GM23338 (cell line): ENCODE measurements around the gene WDR19. TPM values are rescaled to one million over a fixed set of nuclear protein-coding genes. Genes with fewer than 3 reads are reported as not detected.
"Not testable (repeated sequence)": the region's sequence is repeated elsewhere in the genome, so short reads cannot be mapped to it uniquely, and the experiment has no call there.

Source experiments
- ATAC-seq: fragments of 200-7000 bp; cut with Tn5 transposase; 3 replicates; pipeline ENCODE4 v1.9.1; 2020
- DNase-seq: peaks from one replicate; pipeline ENCODE4 v3.0.0-alpha.2; 2015; ENCODE audit warnings: low spot score
- H2AFZ ChIP-seq: fragments of 200-600 bp; sonication (generic); 2 replicates; pipeline ENCODE4 v1.8.0; 2016; ENCODE audit warnings: antibody characterized with exemption, mild to moderate bottlenecking, moderate library complexity
- H3F3A ChIP-seq: fragments of 200-600 bp; sonication (generic); replicated peaks from 2 replicates; pipeline ENCODE4 v1.8.0; 2017; ENCODE audit warnings: antibody characterized with exemption, mixed run types, low read depth
- H3K27ac ChIP-seq: fragments of 200-600 bp; sonication (generic); 2 replicates; pipeline ENCODE4 v1.6.1; 2016; ENCODE audit warnings: low read depth
- H3K27me3 ChIP-seq: fragments of 200-600 bp; sonication (generic); 2 replicates; pipeline ENCODE4 v1.8.0; 2016; ENCODE audit warnings: mild to moderate bottlenecking, mixed run types, moderate library complexity; ENCODE audit not compliant: insufficient read depth
- H3K36me3 ChIP-seq: fragments of 200-600 bp; sonication (generic); 2 replicates; pipeline ENCODE4 v1.8.0; 2016; ENCODE audit warnings: mild to moderate bottlenecking; ENCODE audit not compliant: insufficient read depth
- H3K4me1 ChIP-seq: fragments of 200-600 bp; sonication (generic); 2 replicates; pipeline ENCODE4 v1.8.0; 2016; ENCODE audit warnings: mild to moderate bottlenecking, moderate library complexity; ENCODE audit not compliant: insufficient read depth
- H3K4me2 ChIP-seq: fragments of 200-600 bp; sonication (generic); 2 replicates; pipeline ENCODE4 v1.7.1; 2017; ENCODE audit warnings: mixed run types
- H3K4me3 ChIP-seq: fragments of 200-600 bp; sonication (generic); 2 replicates; pipeline ENCODE4 v1.6.1; 2016; ENCODE audit warnings: mixed run types
- H3K79me2 ChIP-seq: fragments of 200-600 bp; sonication (generic); replicated peaks from 2 replicates; pipeline ENCODE4 v1.8.0; 2017; ENCODE audit warnings: mild to moderate bottlenecking; ENCODE audit not compliant: insufficient read depth
- H3K9me2 ChIP-seq: fragments of 200-600 bp; sonication (generic); 2 replicates; pipeline ENCODE4 v1.8.0; 2017; ENCODE audit not compliant: insufficient read depth
- H4K20me1 ChIP-seq: fragments of 200-600 bp; sonication (generic); replicated peaks from 2 replicates; pipeline ENCODE4 v1.8.0; 2017; ENCODE audit warnings: mild to moderate bottlenecking; ENCODE audit not compliant: insufficient read depth
- H3K27ac Mint-ChIP-seq: 2 replicates; pipeline ENCODE4 v1.8.0; 2020; ENCODE audit warnings: inconsistent platforms, mild to moderate bottlenecking, moderate library complexity, mixed read lengths
- H3K27me3 Mint-ChIP-seq: 3 replicates; pipeline ENCODE4 v1.8.0; 2022; ENCODE audit warnings: low read depth, mild to moderate bottlenecking, moderate library complexity, mixed read lengths, inconsistent platforms; ENCODE audit not compliant: insufficient read depth, poor library complexity
- H3K36me3 Mint-ChIP-seq: 3 replicates; pipeline ENCODE4 v1.8.0; 2021; ENCODE audit warnings: low read depth, mild to moderate bottlenecking, inconsistent platforms, moderate library complexity, mixed read lengths
- H3K4me1 Mint-ChIP-seq: 3 replicates; pipeline ENCODE4 v1.8.0; 2020; ENCODE audit warnings: mild to moderate bottlenecking, inconsistent platforms, mixed read lengths
- H3K4me3 Mint-ChIP-seq: 3 replicates; pipeline ENCODE4 v1.8.0; 2021; ENCODE audit warnings: moderate library complexity, mild to moderate bottlenecking, inconsistent platforms, mixed read lengths
- H3K9me3 Mint-ChIP-seq: 3 replicates; pipeline ENCODE4 v1.8.0; 2020; ENCODE audit warnings: moderate library complexity, mild to moderate bottlenecking, inconsistent platforms, mixed read lengths
- CREB1 ChIP-seq: fragments of 250-450 bp; sonication (Bioruptor Pico); IDR thresholded peaks from 2 replicates; pipeline ENCODE4 v1.5.0; 2020; ENCODE audit warnings: low read depth, mild to moderate bottlenecking, moderate library complexity
- EZH2 ChIP-seq: fragments of 200-600 bp; sonication (generic); IDR thresholded peaks from one replicate; pipeline ENCODE4 v1.8.0; 2017; ENCODE audit warnings: antibody characterized with exemption, mild to moderate bottlenecking, low read depth; ENCODE audit not compliant: unreplicated experiment
- EZH2phosphoT487 ChIP-seq: fragments of 200-600 bp; sonication (generic); IDR thresholded peaks from one replicate; pipeline ENCODE4 v1.8.1; 2018; ENCODE audit warnings: antibody characterized with exemption; ENCODE audit not compliant: unreplicated experiment
- JUNB ChIP-seq: IDR thresholded peaks from one replicate; pipeline ENCODE4 v1.6.1; 2016; ENCODE audit warnings: antibody characterized with exemption; ENCODE audit not compliant: unreplicated experiment
- NANOG ChIP-seq: IDR thresholded peaks from 2 replicates; pipeline ENCODE4 v1.6.1; 2016; ENCODE audit warnings: antibody characterized with exemption, borderline replicate concordance
- POLR2AphosphoS5 ChIP-seq: IDR thresholded peaks from 2 replicates; pipeline ENCODE4 v1.6.1; 2016; ENCODE audit warnings: antibody characterized with exemption, low read depth
- STAT1 ChIP-seq: IDR thresholded peaks from one replicate; pipeline ENCODE4 v1.6.1; 2016; ENCODE audit warnings: antibody characterized with exemption; ENCODE audit not compliant: unreplicated experiment
- ZNF114 ChIP-seq: fragments of 250-450 bp; sonication (Bioruptor Pico); IDR thresholded peaks from 2 replicates; pipeline ENCODE4 v1.5.0; 2020; ENCODE audit warnings: mild to moderate bottlenecking, moderate library complexity
- polyA plus RNA-seq: library from polyadenylated mRNA; unstranded; fragments of >200 nt; fragmentation: Nextera tagmentation; extraction: Ambion mirVana; gene quantifications from 2 replicates; pipeline ENCODE4 v1.2.1, GENCODE V29; 2016
- total RNA-seq: library from RNA; depleted of rRNA; stranded (reverse); fragments of >200 nt; shearing (Covaris generic); gene quantifications from 2 replicates; pipeline ENCODE4 v1.2.3, GENCODE V29; 2014
- TF ChIP-seq, protein P1 (sequence below): IDR thresholded peaks from one replicate; pipeline ENCODE4 v1.6.1; 2018; ENCODE audit warnings: antibody characterized with exemption; ENCODE audit not compliant: unreplicated experiment
- TF ChIP-seq, protein P2 (sequence below): IDR thresholded peaks from 2 replicates; pipeline ENCODE4 v1.6.1; 2016; ENCODE audit warnings: antibody characterized with exemption
- TF ChIP-seq, protein P3 (sequence below), 2 experiments: fragments of 200-600 bp in 1 of 2; sonication (generic) in 1 of 2; conservative IDR thresholded peaks; 2 replicates each; pipeline versions ENCODE4 v1.5.1 to v1.6.1; 2016 to 2017; ENCODE audit warnings: antibody characterized with exemption in 2 of 2, low read depth in 2 of 2, mild to moderate bottlenecking in 2 of 2, moderate library complexity in 1 of 2

Gene WDR19
- total and polyA plus RNA-seq, 2 experiments from 2014 or later = 17.2 to 23.7 TPM

DNA sequence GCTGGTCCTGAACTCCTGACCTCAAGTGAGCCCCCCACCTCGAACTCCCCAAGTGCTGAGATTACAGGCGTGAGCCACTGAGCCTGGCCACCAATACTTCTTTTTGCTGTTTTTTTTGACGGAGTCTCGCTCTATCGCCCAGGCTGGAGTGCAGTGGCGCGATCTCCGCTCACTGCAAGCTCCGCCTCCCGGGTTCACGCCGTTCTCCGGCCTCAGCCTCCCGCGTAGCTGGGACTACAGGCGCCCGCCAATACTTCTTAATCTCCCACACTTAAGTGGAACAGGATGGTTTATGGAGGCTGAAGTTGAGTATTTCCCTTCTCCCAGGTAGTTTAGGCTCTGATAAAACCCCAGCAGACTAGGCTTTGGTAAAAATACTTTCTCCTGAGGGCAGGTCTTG lies 1.7 kb upstream of the WDR19 start:
- H3K9me3 Mint-ChIP-seq, ATAC-seq, H3K4me1 ChIP-seq, H2AFZ ChIP-seq, H3K27me3 ChIP-seq, H3K4me1 Mint-ChIP-seq, H3K4me3 Mint-ChIP-seq, H3K79me2 ChIP-seq, H3K4me3 ChIP-seq, H3K27me3 Mint-ChIP-seq, H3K9me2 ChIP-seq, H3K36me3 ChIP-seq, H3K27ac Mint-ChIP-seq, H4K20me1 ChIP-seq, H3K27ac ChIP-seq, H3F3A ChIP-seq, H3K36me3 Mint-ChIP-seq, H3K4me2 ChIP-seq, DNase-seq: not testable (repeated sequence)

DNA sequence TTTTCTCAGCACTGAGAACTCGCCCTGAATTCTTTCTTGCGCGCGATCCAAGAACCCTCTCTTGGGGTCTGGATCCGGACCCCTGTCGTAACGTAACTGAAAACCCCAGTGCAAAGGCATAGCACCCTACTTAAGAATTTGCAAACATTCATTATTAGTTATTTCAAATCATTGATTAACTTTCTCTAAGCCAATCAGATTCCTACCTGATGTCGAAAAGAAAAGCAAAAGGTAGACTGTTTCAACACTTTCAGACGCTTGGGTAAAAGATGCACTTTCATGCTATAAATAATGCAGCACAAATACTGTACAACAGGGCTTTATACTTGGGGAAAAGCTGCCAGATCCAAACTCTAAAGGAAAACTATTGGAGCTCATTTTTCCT lies 817 bp upstream of the WDR19 start:
- Histone ChIP-seq H2AFZ (peak overlapping the region; percentile 49; the same call in 1 of the 2 replicates), H3K79me2 (no peaks in the 10 kb centered on the region), H3K36me3 (no peaks in the 10 kb centered on the region), H3K9me2 (no peaks in the 10 kb centered on the region), H4K20me1 (no peaks in the 10 kb centered on the region), H3K4me2 (peak overlapping the region; percentile 68), H3K4me1 (peaks cover 6% of the 10 kb centered on the region; the same call in 1 of the 2 replicates), H3F3A (no peaks in the 10 kb centered on the region), H3K27ac (no peak overlapping the region), H3K27me3 (no peaks in the 10 kb centered on the region), H3K4me3 (peak overlapping the region; percentile 40)
- Mint-ChIP-seq H3K9me3 (no peaks in the 10 kb centered on the region), H3K27me3 (peaks cover 3% of the 10 kb centered on the region), H3K4me1 (peaks cover 6% of the 10 kb centered on the region; the same call in 2 of the 3 replicates), H3K27ac (0 out of 2 replicates have a peak overlapping the region, but pooled peaks have one; percentile 34), H3K36me3 (no peaks in the 10 kb centered on the region), H3K4me3 (no peak overlapping the region)
- no peak for ATAC-seq
- DNase-seq = no peak
- TF ChIP-seq EZH2 (no peak), STAT1 (no peak), CREB1 (CRISPR knock-in tag) (no peak), NANOG (no peak), EZH2phosphoT487 (no peak), ZNF114 (no peak), POLR2AphosphoS5 (no peak), JUNB (no peak)
- TF ChIP-seq, protein P1, sequence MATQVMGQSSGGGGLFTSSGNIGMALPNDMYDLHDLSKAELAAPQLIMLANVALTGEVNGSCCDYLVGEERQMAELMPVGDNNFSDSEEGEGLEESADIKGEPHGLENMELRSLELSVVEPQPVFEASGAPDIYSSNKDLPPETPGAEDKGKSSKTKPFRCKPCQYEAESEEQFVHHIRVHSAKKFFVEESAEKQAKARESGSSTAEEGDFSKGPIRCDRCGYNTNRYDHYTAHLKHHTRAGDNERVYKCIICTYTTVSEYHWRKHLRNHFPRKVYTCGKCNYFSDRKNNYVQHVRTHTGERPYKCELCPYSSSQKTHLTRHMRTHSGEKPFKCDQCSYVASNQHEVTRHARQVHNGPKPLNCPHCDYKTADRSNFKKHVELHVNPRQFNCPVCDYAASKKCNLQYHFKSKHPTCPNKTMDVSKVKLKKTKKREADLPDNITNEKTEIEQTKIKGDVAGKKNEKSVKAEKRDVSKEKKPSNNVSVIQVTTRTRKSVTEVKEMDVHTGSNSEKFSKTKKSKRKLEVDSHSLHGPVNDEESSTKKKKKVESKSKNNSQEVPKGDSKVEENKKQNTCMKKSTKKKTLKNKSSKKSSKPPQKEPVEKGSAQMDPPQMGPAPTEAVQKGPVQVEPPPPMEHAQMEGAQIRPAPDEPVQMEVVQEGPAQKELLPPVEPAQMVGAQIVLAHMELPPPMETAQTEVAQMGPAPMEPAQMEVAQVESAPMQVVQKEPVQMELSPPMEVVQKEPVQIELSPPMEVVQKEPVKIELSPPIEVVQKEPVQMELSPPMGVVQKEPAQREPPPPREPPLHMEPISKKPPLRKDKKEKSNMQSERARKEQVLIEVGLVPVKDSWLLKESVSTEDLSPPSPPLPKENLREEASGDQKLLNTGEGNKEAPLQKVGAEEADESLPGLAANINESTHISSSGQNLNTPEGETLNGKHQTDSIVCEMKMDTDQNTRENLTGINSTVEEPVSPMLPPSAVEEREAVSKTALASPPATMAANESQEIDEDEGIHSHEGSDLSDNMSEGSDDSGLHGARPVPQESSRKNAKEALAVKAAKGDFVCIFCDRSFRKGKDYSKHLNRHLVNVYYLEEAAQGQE = no peak
- TF ChIP-seq, protein P2, sequence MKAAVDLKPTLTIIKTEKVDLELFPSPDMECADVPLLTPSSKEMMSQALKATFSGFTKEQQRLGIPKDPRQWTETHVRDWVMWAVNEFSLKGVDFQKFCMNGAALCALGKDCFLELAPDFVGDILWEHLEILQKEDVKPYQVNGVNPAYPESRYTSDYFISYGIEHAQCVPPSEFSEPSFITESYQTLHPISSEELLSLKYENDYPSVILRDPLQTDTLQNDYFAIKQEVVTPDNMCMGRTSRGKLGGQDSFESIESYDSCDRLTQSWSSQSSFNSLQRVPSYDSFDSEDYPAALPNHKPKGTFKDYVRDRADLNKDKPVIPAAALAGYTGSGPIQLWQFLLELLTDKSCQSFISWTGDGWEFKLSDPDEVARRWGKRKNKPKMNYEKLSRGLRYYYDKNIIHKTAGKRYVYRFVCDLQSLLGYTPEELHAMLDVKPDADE = no peak
- TF ChIP-seq, protein P3, sequence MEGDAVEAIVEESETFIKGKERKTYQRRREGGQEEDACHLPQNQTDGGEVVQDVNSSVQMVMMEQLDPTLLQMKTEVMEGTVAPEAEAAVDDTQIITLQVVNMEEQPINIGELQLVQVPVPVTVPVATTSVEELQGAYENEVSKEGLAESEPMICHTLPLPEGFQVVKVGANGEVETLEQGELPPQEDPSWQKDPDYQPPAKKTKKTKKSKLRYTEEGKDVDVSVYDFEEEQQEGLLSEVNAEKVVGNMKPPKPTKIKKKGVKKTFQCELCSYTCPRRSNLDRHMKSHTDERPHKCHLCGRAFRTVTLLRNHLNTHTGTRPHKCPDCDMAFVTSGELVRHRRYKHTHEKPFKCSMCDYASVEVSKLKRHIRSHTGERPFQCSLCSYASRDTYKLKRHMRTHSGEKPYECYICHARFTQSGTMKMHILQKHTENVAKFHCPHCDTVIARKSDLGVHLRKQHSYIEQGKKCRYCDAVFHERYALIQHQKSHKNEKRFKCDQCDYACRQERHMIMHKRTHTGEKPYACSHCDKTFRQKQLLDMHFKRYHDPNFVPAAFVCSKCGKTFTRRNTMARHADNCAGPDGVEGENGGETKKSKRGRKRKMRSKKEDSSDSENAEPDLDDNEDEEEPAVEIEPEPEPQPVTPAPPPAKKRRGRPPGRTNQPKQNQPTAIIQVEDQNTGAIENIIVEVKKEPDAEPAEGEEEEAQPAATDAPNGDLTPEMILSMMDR (conservative IDR thresholded peaks at IDR 0.05; ENCODE audit: low read depth in 2 of 2) = no peak
